HG03575 (cell line): ENCODE data around the gene TNS4.
"Not testable (repeated sequence)": the region's sequence is repeated elsewhere in the genome, so short reads cannot be mapped to it uniquely, and the experiment has no call there.

Experiments
- ATAC-seq: cut with Tn5 transposase; IDR thresholded peaks from one replicate; pipeline ENCODE4 v1.9.1; 2021; ENCODE audit not compliant: unreplicated experiment, insufficient number of reproducible peaks, low FRiP score; ENCODE audit errors: extremely low read depth

Gene TNS4, protein sequence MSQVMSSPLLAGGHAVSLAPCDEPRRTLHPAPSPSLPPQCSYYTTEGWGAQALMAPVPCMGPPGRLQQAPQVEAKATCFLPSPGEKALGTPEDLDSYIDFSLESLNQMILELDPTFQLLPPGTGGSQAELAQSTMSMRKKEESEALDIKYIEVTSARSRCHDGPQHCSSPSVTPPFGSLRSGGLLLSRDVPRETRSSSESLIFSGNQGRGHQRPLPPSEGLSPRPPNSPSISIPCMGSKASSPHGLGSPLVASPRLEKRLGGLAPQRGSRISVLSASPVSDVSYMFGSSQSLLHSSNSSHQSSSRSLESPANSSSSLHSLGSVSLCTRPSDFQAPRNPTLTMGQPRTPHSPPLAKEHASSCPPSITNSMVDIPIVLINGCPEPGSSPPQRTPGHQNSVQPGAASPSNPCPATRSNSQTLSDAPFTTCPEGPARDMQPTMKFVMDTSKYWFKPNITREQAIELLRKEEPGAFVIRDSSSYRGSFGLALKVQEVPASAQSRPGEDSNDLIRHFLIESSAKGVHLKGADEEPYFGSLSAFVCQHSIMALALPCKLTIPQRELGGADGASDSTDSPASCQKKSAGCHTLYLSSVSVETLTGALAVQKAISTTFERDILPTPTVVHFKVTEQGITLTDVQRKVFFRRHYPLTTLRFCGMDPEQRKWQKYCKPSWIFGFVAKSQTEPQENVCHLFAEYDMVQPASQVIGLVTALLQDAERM

GRCh38 chr17:40501499-40501911 lies at the start of gene TNS4:
Gene TNS4 (minus strand): TSS chr17:40501623. CDS start chr17:40496425, 5,198 bp downstream.
- no peak for ATAC-seq

DNA sequence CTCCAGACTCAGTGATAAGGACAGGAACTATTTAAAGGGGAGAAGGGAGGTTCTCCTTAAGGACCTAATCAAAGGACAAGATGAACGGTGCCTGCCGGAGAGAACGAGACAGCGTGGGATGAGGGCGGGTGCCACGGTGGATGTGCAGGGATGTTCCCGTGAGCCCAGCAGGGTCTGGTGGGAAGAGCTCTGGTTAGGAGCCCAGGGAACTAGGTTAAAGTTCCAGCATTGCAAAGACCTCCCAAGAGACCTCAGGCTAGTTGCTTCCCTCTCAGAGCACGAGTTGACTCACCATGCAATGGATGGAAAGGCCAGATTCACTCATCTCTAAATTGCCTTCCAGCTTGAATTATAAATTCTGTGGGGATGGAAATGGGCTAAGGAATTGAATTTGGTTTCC lies 49.2 kb upstream of the TNS4 start:
- ATAC-seq, result no peak

DNA sequence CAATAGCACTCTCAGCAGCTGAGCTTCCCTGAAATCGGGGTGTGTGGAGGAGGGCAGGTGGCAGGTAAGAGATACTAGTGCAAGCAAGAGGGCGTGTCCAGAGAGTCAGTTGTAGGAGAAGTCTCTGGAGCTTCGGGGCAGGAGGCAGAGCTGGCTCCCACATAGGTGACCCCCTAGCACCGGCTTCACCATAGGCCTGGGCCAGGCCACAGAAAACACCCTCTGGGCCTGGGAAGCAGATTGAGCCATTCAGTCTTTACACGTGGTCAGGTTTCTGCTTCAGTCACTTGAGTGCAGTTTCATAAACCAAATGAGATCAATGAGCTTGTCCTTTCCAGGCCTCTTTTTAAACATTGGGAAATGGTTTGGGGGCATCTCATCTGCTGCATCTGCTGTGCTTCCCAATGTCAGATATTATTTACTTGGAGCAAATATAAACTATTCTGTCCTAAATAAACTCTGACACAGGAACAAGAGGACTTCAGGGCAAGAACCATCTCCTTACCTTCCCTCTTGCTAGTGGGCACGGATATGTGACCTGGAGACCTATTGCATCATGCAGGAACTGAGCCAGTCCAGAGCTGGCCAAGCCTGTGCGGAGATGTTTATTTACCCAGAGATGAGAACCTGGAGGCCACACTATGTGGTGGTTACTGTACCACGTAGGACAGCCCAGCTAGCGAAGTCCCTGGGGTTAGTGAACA lies 47.7 kb upstream of the TNS4 start:
- no peak for ATAC-seq

GRCh38 chr17:40548491-40548981 lies 47.1 kb upstream of the TNS4 start:
- ATAC-seq, result no peak

DNA sequence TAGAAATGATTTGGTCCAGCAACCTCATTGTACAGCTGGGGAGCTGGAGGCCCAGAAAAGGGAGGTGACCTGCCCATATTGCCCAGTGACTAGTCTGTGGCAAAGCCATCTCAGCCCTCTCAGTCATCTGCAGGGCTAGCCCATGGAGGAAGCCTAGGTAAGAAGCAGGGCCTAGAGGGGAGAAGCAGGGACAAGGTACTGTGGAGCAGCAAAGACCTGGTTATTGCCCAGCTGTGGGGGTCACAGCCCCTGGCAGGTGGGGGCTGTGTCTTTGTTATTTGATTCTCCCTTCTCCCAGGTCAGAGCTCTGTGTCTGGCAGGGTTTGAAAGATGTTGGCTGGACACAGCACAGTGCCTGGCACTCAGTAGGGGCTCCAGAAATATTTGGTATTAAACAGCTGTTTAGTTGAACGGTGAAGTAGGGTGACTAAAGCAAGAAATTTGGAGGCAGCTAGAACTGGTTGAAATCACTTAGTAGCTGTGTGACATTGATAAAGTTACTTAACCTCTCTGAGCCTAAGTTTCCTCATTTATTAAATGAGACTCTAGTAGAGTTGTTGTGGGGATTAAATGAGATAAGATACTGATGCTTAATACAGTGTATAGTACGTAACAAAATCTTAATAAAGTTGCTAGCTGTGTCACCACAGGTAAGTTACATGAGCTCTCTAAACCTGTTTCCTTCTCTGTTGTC lies 46.5 kb upstream of the TNS4 start:
- no peak for ATAC-seq

DNA sequence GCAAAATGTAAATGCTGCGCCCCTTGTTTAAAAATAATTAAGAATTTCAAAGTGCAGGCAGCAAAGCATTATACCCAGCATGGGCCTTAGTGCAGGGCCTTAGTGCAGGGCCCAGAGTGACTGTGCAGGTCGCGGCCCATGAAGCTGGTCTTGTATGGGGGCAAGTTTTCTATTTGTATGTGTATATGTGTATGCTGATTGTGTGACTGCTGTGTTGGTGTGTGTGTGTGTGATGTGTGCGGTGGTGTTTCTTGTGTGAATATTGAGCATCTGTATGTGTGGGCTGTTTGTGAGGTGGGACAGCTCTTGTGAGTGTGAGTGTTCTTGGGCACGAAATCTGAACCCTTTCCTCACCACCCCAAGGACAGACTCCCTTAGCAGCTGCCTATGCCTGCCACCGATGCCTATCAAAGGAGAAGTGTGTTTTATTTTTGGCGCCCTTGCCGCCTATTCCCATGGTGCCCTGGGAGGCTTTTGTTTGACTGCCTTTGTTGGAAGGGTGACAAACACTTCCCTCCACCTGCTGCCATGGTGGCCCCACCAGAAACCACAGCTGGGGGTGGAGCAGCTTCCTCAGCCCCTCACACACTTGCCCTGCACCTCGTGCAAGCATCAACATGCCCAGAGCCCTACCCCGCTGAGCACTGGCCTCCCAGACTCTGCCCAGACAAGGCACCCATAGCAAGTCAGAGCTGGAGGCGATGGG lies 45.8 kb upstream of the TNS4 start:
- ATAC-seq, result no peak

DNA sequence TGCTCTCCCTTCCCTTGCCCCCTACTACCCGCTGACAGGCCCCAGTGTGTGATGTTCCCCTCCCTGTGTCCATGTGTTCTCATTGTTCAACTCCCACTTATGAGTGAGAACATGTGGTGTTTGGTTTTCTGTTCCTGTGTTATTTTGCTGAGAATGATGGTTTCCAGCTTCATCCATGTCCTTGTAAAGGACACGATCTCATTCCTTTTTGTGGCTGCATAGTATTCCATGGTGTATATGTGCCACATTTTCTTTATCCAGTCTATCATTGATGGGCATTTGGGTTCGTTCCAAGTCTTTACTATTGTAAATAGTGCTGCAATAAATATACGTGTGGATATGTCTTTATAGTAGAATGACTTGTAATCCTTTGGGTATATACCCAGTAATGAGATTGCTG lies 45.1 kb upstream of the TNS4 start:
- not testable (repeated sequence) for ATAC-seq

DNA sequence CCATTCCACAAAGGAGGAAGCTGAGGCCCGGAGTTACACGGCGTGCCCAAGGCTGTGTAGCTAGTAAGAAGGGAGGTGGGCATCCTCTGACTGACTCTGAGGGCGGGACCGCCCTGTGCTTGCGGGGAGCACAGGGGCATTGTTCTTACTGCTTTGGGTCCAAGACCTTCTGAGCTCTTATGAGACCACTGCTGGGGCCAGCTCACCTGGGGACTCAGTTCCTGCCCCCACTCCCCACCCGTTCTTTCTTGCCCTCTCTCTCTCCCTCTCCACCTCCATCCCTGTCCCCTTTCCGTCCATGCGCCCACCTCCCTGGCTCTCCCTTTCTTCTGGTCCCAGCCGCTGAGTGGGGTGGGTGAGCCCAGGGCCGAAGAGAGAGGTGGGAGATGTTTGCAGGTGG lies 44.2 kb upstream of the TNS4 start:
- no peak for ATAC-seq

DNA sequence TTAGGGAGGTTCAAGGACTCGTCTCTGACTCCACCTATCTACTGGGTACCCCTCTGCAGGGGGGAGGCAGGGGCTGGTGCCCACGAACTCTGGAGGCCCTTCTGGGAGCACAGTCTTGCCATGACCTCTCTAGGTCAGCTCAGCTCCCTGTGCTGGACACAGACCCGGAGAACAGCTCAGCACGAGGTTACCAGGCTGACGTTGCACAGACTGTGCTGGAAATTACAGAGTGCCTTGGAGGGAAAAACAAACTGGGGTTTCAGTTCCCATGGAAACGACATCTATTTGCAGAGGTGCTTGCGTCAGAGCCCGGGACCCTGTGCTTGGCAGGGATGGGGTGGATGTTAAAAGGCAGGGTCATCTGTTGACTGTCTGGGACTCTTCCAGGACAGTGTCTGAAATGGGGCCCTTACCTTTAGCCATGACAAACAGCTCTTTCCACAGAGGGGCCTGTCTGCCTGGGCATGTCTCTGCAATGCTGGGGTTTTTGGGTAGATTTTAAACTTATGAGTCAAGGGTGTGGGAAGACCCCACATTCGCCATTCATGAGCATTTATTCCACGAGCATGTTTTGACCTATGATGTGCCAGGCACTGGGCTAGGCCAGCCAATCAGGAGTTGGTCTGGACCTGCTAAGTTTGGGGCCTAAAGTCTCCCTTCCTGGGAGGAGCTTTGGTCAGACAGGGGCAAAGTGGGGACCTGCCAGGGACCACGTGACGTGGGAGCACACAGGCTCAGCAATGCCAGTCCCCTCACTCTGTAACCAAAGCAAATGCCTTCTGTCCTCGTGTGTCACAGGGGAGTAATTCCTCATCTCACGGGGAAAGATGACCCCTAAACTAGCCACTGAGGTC lies 41.4 kb upstream of the TNS4 start:
- ATAC-seq, result no peak

- ATAC-seq, result no peak
Measured at GRCh38 chr17:40541873-40542557, 40.6 kb upstream of the TNS4 start.

GRCh38 chr17:40541060-40541872 lies 39.8 kb upstream of the TNS4 start:
- ATAC-seq, result no peak

- ATAC-seq, result no peak
Measured at GRCh38 chr17:40540448-40540847, 39.0 kb upstream of the TNS4 start.

DNA sequence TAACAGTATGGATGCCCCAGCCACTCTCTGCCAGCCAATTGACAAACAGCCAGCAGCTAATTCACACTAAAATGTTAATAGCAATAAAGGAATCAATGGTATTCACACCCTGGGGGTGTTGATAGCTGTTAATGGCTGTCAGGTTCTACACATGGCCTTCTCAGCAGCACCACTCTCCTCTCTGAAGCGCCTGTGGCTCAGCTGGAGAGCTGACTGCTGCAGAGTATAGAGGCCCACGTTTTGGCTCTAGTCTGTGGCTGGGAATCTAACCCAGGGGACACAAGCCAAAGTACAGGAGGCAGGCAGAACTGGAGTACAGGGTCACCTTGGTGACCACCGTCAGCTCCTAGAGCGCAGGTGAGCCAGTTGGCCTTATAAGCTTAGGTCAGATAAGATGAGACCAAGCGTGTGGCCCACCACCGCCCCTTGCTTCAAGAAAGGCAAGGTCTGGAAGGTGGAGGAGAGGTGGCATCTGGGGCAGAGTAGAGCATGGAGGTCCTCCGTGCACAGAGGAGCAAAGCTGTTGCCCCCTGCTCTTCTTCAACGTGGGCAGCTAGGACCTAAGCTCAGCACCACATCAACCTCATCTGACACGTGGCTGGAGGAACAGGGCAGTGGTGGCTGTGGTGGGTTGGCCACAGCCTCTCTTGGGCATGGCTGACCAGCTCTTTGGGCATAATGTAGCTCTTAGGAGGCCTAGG lies 38.4 kb upstream of the TNS4 start:
- no peak for ATAC-seq

GRCh38 chr17:40538936-40539705 lies 37.7 kb upstream of the TNS4 start:
- no peak for ATAC-seq
